DMS 273 treated with DMSO at 0.1 percent for 48 hours (cell line): Measurements from ENCODE around the gene SACM1L.
"Not testable (repeated sequence)": the region's sequence is repeated elsewhere in the genome, so short reads cannot be mapped to it uniquely, and the experiment has no call there.

Experiments
- DNase-seq: peaks from one replicate; lab custom pipeline; 2025; lab: John Stamatoyannopoulos, UW

Gene SACM1L

DNA sequence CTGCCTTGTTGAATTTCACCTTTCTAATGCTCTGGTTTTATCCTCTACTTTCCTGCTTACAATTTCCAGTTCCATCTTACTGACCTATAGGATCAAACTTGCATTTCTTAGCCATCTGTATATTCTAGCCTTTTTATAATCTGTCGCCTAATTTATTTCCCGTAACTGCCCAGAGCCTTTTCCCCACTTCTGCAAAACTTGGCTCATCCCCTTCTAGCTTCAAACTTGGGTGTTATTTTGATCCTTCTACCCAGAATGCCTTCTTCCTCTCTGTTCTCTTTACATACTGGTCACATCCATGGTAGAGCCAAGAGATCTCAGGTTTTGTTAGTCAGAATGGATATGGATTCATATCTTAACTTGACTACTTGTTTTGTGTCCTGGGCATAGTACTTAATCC lies 2.6 kb downstream of the SACM1L start:
- DNase-seq: no peak

DNA sequence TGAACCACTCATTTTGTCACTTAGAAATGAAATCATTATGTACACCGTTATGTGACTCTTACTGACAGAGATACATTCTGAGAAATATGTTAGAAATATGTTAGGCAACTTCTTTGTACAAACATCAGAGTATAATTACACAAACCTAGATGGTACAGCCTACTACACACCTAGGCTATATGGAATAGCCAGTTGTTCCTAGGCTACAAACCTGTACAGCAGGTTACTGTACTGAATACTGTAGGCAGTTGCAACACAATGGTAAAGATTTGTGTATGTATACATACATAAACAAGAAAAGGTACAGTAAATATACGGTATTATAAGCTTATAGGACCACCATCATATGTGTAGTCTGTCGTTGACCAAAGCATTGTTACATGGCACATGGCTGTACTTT lies 3.7 kb downstream of the SACM1L start:
- DNase-seq: no peak

GRCh38 chr3:45693941-45694521 lies 4.8 kb downstream of the SACM1L start:
- DNase-seq: no peak

DNA sequence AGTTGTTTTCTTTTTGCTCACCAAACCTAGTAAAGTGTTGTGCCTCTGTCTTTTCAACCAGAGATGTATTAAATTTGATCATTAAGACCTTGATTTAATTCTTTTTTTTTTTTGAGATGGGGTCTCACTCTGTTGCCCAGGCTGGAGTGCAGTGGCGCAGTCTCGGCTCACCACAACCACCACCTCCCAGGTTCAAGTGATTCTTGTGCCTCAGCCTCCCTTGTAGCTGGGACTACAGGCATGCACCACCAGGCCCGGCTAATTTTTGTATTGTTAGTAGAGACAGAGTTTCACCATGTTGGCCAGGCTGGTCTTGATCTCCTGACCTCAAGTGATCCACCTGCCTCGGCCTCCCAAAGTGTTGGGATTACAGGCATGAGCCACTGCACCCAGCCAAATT lies 6.0 kb downstream of the SACM1L start:
- not testable (repeated sequence) for DNase-seq

DNA sequence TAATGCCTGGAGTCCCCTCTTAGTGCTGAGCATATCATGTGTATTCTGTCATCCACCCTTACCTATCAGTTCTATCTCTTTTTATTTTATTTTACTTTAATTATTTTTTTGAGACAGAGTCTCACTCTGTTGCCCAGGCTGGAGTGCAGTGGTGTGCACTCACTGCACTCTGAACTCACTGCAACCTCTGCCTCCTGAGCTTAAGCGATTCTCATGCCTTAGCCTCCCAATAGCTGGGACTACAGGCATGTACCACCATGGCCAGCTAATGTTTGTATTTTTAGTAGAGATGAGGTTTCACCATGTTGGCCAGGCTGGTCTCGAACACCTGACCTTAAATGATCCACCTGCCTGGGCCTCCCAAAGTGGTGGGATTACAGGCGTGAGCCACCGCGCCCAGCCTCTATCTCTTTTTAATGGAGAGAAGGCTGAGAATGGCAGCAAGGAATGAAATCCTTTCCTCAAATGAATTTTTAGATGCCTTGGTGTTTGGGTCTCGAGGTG lies 11.4 kb downstream of the SACM1L start:
- no peak for DNase-seq

DNA sequence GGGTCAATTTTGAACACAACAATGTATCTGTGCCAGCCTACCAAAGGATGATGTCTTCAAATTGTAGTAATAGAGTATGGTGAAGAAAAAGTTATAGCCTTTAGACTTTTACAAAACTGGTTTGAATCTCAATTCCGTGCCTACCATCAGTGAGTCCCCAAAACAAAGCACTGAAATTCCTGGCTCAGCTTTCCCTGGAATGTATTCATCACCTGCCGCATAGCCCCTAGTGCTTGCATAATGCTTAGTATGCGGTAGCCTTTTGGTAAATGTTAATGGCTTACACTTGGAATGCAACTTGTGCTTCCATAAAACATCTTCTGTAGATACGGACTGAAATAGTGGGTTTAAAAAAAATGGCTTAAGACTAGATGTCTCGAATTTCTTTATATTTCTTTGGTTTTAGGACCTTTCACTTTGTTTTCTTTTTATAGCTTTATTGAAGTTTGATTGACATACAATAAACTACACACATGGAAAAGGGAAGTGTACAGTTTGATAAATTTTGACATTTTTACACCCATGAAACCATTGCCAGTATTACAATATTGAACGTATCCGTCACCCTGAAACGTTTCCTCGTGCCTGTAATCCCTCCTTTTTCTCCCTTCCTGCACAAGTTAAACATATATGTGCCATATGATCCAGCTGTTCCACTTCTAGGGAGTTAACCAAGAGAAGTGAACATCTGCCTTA lies 12.1 kb downstream of the SACM1L start:
- no peak for DNase-seq

- DNase-seq: no peak
Observed at GRCh38 chr3:45704301-45704943, 15.2 kb downstream of the SACM1L start.

GRCh38 chr3:45705839-45706808 lies 16.9 kb downstream of the SACM1L start:
- no peak for DNase-seq

- no peak for DNase-seq
Observed at GRCh38 chr3:45711931-45712330, 22.7 kb downstream of the SACM1L start.

DNA sequence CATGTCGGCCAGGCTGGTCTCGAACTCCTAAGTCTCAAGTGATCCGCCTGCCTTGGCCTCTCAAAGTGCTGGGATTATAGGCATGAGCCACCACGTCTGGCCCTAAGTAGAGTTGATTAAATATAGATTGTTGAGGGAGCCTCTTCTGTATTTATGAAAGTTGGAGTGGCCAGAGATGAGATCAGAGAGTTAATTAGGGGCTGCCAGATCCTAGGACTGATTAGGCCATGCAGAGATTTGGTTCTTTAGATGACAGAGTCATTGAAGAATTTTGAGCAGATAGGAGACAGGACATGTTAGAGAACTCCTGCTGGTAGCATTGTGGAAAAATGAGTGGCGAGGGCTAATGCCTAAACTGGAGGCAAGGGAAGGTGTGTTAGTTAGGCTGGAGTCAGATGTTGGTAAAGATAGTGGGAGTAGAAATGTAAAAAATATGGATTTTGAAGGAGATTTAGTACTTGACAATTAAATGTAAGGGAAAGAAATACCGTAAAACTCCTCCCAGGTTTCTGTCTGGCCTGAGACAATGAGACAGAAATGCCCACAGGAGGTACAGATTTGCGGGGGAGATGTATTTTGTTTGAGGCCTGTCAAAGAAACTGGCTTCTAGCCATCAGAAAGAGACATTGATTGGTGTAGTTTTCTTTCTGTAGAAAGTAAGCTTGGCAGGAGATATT lies 23.4 kb downstream of the SACM1L start:
- no peak for DNase-seq

DNA sequence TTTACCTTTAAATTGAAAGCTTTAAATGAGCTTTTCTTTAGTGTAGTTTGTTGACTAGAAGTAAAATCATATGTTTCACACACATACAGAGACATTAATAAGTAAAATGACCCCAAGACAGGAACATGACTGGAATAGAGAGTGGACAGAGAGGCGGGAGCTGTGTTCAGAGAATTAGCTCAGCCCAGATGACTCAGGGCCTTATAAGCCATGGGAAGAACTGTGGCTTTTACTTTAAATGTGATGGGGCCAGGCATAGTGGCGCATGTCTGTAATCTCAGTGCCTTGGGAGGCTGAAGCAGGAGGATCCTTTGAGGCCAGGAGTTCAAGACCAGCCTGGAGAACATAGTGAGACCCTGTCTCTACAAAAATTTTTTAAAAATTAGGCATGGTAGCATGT lies 26.7 kb downstream of the SACM1L start:
- DNase-seq: no peak

- DNase-seq: no peak
Observed at GRCh38 chr3:45716790-45717336, 27.7 kb downstream of the SACM1L start.

DNA sequence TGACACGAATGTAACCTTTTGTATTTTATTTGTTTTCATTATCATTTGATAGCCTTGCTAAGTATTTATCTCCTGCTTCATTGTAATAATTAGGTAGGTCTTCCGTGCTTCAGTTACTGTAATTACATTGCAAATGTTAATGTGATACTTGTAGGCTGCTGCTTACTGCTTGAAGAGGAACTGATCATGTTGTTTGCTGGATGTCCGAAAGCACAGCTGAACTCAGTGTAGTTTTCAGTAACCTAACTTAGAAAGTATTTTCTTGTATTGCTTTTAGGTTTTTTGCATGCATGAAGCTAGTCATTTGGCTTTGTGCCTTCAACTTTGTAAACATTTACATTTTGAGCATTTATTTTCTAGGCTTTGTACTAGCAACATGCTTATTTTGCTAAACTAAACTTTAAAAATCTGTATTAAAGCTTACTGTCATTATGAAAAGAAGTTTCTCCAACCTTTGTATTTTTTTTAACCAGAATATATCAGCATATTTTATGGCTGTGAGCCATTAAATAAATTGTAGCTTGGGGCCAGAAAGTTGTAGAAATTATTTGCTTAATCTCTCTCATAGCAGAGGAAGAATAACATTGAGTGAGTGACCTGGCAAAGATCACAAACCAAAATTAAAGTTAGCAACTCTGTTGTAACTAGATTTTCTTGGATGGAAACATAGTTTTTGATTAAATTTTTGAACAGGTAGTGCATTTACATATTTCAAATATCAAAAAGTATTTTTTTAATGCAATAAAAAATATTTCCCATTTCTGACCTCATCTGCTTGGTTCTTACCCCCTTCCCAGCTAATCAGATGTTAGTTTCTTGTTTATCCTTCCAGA lies 30.7 kb downstream of the SACM1L start:
- DNase-seq: no peak

- DNase-seq: no peak
Observed at GRCh38 chr3:45724911-45725310, 35.7 kb downstream of the SACM1L start.

DNA sequence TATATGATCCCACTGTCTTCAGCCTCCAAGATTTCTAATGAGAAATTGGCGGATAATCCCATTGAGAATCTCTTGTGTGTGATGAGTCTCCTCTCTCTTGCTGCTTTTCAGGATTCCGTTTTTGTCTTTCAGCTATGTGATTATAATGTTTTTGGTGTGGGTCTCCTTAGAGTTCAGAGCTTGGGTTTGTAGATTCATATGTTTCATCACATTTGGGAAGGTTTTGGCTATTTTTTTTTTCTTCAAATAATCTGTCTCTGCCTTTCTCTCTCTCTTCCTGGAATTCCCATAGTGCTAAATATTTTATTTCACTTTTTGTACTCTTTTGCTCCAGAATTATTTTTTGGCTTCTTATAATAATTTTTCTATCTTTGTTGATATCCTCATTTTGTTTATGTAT lies 40.4 kb downstream of the SACM1L start:
- no peak for DNase-seq

GRCh38 chr3:45730409-45731154 lies 41.4 kb downstream of the SACM1L start:
- DNase-seq: no peak

- no peak for DNase-seq
Observed at GRCh38 chr3:45736707-45737106, 47.5 kb downstream of the SACM1L start.

- no peak for DNase-seq
Observed at GRCh38 chr3:45737234-45737633, 48.0 kb downstream of the SACM1L start.

DNA sequence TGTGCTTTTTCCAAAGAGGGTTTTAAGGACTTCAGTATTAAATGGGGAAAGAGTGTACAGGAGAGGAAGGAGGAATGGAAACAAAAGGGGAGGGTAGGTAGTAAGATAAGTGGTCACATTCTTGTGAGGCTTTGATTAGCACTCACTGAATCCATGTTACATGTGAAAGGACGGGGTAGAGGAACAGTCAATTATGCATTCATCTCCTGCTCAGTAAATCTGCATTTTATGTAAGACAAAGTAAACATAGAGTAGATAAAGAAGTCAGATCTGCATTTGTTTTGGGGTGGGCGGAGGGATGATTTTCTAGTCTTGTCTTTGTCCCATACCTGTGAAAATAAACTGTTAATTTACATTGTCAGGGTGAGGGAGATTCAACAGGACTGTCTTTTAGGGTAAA lies 50.8 kb downstream of the SACM1L start:
- no peak for DNase-seq

DNA sequence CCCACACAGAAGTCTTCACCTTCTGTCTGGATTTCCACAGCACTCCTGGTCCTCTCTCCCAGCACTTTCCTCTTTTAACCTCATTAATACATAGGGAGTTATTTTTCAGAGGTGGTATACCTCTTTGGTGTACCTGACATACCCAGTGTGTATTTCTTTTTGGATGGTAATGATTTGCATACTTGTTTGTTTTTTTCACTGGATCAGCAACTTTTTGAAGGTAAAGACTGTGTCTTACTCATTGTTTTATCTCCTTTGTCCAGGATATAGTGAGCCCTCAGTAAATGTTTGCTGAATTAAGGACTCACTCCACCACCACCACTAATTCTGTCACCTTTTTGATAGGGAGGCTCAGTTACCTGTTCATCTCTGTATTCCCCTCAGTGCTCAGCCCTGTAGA lies 52.1 kb downstream of the SACM1L start:
- DNase-seq: no peak
